Activated CD8-positive, alpha-beta memory T cell treated with anti-CD3 and anti-CD28 coated beads for 48 hours (primary cell): ENCODE measurements around the gene CCDC106.

ENCODE experiments used
- DNase-seq, 3 experiments: peaks; one replicate each; pipeline ENCODE4 v3.0.0-alpha.2; 2020; ENCODE audit warnings: low read depth in 2 of 3, low spot score in 2 of 3

The CCDC106 gene

GRCh38 chr19:55635856-55636440 is 12.1 kb upstream of the CCDC106 start:
- no peak for DNase-seq

- no peak for DNase-seq
These were observed 11.3 kb upstream of the CCDC106 start for GRCh38 chr19:55636723-55637122.

DNA sequence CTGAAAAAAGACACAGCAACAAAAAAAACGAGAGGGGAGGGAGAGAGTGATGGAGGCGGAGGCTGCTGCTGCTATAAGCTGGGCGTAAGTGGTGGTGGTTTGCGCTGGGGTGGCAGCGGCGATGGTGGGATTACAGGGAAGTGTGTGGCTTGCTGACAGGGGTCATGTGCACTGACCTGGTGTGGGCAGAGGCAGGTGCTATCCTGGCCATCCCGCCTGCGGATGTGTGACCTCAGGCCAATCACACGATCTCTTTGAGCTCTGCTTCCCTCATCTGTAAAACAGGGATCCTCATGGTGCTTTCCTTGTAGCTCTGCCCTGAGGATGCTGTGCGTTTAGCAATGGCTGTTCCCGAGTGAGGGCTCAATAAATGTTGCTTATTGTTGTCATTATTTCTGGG is 10.5 kb upstream of the CCDC106 start:
- DNase-seq: no peak

GRCh38 chr19:55638864-55639359 is 9.1 kb upstream of the CCDC106 start:
- peak in 1 of 3 experiments; percentile 33 for DNase-seq

- peak in 2 of 3 experiments; percentile 43 to 45 for DNase-seq
These were observed 7.9 kb upstream of the CCDC106 start for GRCh38 chr19:55640043-55640576.

GRCh38 chr19:55640577-55641425 is 7.2 kb upstream of the CCDC106 start, which contains the start of gene ZNF580:
TSS of gene ZNF580 (plus strand) at chr19:55641002. CDS start at chr19:55642509, 1,507 bp downstream.
- DNase-seq: peak in 2 of 3 experiments; percentile 54 to 55

DNA sequence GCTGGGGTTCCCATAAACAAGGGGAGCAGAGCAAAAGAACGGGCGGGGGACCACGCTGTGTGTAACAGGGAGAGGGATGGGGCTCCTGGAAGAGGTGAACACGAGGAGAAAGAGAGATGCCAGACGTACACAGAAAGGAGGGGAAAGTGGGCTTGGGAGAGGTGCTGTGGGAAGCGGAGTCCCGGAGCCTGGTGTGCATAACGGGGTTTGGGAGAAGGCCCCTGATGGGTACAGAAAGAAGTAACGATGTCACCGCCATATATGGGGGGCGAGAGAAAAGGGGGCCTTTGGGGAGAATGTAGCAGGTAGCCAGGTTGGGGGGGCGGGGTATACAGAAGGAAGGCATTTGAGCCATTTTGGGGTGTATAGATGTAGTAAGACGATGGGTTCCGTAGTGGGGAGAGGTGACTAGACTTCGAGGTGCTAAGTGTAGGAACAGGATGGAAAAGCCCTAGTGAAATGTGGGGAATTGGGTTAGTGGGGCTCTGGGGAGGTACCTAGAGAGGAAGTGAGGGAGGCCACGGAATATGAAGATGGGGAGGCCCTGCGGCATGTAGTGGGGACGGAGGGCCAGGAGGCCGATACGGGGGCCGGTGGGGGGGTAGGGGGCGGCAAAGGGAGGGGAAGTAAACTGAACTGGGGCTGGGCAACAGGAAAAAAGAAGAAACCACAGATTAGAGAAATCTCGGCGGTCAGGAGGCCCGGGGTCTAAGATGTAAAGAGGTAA is 6.4 kb upstream of the CCDC106 start:
- no peak for DNase-seq

GRCh38 chr19:55642153-55643002 is 5.6 kb upstream of the CCDC106 start:
- DNase-seq: no peak

GRCh38 chr19:55643003-55643886 is 4.8 kb upstream of the CCDC106 start, which contains the start of gene ZNF581:
TSS of gene ZNF581 (plus strand) at chr19:55643649. CDS start at chr19:55644572, 923 bp downstream.
- peak; percentile 60 to 70 (median 66) for DNase-seq

DNA sequence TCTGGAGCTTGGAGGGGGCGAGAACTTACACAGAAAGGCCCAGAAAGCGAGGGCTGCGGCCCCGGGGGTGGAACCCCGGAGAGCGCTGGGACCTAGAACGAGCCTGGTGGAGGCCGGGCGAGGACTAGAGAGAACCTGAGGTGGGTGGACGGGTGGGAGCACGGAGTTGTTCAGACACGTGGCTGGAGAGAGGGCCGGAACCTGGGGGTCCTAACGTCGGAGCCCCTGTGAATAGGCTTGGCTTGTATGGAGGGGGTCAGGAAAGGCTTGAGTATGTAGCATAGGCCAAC is 4.2 kb upstream of the CCDC106 start:
- DNase-seq: no peak

GRCh38 chr19:55644191-55644833 is 3.7 kb upstream of the CCDC106 start:
- no peak for DNase-seq

DNA sequence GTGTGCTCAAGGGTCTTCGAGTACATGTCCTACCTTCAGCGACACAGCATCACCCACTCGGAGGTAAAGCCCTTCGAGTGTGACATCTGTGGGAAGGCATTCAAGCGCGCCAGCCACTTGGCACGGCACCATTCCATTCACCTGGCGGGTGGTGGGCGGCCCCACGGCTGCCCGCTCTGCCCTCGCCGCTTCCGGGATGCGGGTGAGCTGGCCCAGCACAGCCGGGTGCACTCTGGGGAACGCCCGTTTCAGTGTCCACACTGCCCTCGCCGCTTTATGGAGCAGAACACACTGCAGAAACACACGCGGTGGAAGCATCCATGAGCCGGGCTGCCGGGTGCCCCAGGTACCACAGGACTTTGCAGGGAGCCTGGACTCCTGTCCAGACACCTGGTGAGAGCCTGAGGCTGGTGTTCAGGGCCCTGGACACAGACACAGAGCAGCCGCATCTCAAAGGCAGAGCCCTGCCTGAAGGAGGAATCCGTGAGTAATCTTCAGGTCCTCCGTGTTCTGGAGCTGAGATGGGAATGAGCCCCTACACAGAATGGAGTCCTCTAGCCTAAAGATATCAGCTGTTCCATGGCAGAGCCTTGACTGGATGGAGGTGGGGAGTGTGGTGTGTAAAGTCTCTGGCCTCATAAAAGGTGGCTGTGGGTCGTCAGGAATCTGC is 3.0 kb upstream of the CCDC106 start:
- DNase-seq: no peak

DNA sequence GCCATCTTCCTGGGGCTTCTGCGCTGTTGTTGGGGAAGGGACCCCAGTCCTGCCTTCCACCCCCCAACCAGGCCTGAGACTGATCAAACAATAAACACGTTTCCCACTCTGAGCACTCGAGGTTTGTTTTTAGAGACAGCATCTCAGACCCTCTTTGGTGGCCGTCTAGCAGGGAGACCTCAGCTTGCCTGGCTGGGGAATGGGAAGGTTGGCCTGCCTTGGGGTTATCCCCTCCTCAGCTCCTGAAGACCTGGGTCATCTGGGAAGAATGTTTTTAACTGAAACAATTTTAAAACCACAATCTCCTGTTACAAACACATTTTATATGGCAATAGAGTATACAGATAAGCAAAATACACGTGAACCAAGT is 2.5 kb upstream of the CCDC106 start:
- DNase-seq: no peak

DNA sequence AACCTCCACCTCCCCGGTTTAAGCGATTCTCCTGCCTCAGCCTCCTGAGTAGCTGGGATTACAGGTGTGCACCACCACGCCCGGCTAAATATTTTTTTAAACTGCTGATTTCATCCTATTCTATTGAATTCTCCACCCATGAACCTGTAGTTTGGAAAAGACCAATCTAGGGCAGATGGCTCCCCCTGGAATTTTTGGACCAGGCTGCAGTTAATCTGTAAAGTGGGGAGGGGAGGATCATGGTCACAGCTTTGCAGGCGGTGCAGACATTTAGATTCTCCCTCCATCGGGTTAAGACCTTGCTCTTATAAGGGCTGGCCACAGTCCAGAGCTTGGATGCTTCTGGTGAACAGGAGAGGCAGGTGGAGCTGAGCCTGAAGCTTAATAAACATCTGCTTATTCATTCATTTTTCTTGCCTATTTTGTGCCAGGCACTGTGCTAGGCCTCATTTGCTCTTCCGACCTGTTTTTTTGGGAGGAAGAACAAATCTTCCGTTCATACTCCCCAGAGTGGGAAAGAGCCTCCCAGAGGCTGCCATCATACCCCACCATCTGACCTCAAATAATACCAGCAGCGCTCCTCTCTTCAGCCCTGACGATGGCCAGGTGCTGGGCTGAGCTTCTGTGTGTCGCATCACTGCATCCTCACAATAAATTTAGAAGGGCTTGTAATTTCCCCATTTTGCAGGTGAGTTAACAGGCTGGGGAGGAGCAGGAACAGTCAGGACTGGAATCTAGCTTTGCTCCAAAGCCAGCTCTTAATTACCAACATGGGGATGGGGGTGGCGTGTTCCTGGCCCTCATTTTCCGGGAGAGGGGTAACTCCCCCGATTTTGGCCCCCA is 902 bp upstream of the CCDC106 start:
- no peak for DNase-seq

- no peak for DNase-seq
These were observed 714 bp downstream of the CCDC106 start for GRCh38 chr19:55648585-55649267.

DNA sequence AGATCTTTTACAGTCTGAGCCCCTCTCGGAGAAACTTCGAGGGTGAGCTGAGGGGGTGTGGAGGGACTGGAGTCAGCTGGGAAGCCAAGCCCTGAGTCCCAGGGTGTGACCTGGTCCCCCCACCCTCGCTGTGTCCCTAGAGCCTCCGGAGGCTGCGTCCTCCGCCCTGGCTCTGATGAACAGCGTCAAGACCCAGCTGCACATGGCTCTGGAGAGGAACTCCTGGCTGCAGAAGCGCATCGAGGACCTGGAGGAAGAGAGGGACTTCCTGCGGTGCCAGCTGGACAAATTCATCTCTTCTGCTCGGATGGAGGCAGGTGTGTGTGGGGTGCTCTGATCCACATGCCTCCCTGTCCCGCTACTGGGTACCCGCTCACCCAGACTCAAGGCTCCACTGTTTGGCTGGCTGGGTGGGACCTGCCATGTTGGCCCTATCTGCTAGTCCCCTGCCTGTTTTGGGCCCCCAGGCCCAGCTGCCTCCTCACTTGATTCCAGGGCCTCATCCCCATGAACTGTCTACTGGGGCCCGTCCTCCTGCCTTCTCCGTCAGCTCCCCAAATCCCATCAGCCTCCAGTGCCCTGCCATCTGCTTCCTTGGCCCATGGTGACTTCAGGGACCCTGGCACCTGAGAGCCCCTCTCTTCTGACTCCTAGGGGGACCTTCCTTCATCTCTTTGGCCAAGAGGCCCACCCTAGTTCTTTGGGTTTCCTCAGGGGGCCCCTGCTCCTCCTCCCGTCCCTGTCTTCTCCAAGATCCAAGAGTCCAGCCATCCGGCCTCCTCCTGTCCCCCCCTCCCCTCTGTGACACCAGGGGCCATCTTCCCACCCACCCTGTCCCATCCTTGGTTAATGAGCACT is 1.5 kb downstream of the CCDC106 start:
- DNase-seq: no peak
